GM21723 (cell line): ENCODE measurements around the gene KLHL36.

Source experiments
- ATAC-seq: cut with Tn5 transposase; IDR thresholded peaks from one replicate; pipeline ENCODE4 v1.9.1; 2021; ENCODE audit warnings: mild to moderate bottlenecking, moderate library complexity; ENCODE audit not compliant: unreplicated experiment

The KLHL36 gene

GRCh38 chr16:84647828-84648594 lies at the start of gene KLHL36:
Gene KLHL36 (plus strand): TSS chr16:84648511. CDS start chr16:84650868, 2,357 bp downstream.
- ATAC-seq: peak; percentile 87

GRCh38 chr16:84599521-84600202 lies 48.6 kb upstream of the KLHL36 start:
- peak; percentile 61 for ATAC-seq

GRCh38 chr16:84600343-84601229 lies 47.7 kb upstream of the KLHL36 start:
- peak; percentile 69 for ATAC-seq

GRCh38 chr16:84603140-84603816 lies 45.0 kb upstream of the KLHL36 start:
- ATAC-seq: no peak

GRCh38 chr16:84603940-84604339 lies 44.4 kb upstream of the KLHL36 start:
- no peak for ATAC-seq

GRCh38 chr16:84604477-84605013 lies 43.8 kb upstream of the KLHL36 start:
- no peak for ATAC-seq

- no peak for ATAC-seq
Measured at GRCh38 chr16:84605339-84605848, 42.9 kb upstream of the KLHL36 start.

GRCh38 chr16:84606081-84606875 lies 42.0 kb upstream of the KLHL36 start:
- no peak for ATAC-seq

- no peak for ATAC-seq
Measured at GRCh38 chr16:84607061-84607460, 41.2 kb upstream of the KLHL36 start.

- ATAC-seq: peak; percentile 68
Measured at GRCh38 chr16:84607694-84608093, 40.6 kb upstream of the KLHL36 start.

- ATAC-seq: no peak
Measured at GRCh38 chr16:84608282-84608681, 40.0 kb upstream of the KLHL36 start.

- no peak for ATAC-seq
Measured at GRCh38 chr16:84609563-84610177, 38.6 kb upstream of the KLHL36 start.

- no peak for ATAC-seq
Measured at GRCh38 chr16:84610376-84610775, 37.9 kb upstream of the KLHL36 start.

- ATAC-seq: no peak
Measured at GRCh38 chr16:84611041-84611440, 37.3 kb upstream of the KLHL36 start.

GRCh38 chr16:84612686-84613085 lies 35.6 kb upstream of the KLHL36 start:
- ATAC-seq: no peak

- ATAC-seq: no peak
Measured at GRCh38 chr16:84613408-84614072, 34.8 kb upstream of the KLHL36 start.

- ATAC-seq: no peak
Measured at GRCh38 chr16:84614073-84614459, 34.2 kb upstream of the KLHL36 start.

- no peak for ATAC-seq
Measured at GRCh38 chr16:84614623-84614967, 33.7 kb upstream of the KLHL36 start.
